HS-27A (cell line): ENCODE data around the gene MOB2.
"Not testable (repeated sequence)": the region's sequence is repeated elsewhere in the genome, so short reads cannot be mapped to it uniquely, and the experiment has no call there.

Experiments
- DNase-seq: peaks from one replicate; pipeline ENCODE4 v3.0.0-alpha.2; 2012; ENCODE audit warnings: low read depth, missing footprints

MOB2 gene

DNA sequence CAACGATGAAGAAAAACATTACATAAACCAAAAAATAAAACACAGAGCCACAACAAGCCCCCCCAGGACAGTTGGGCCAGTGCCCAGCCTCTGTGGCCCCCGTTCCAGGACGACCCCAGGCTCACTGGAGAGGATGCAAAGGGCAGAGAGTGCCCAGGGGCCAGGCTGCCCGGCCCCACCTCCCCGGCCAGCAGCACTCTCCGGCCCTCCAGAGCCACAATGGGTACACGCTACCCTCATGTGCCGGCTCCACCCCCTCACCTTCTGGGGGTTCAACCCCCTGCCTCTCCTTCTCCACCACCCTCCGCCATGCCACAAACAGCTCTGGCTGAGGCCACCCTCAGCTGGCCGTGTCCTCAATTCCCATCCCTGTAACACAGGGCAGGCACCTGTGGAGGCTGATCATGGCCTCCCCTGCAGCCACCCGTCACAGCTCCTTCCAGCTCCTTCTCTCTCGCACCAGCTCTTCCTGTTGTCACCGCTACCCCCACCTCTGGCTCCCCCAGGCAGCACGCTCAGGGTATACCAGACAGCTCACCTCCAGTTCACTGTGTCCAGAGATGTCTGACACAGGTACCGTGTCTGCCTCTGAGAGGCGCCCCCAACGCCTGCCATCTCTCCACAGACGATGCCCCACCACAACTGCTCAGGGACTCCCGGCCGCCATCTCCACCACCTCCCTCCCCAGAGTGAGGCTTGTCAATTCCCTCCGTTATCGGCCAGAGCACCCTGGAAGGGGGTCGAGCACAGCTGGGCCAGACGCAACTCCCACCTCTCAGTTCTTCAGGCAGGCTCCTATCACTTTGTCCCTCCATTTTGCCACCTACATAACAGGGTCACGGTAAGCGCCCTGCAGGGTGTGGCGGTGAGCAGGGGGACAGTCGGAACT is 30.8 kb upstream of the MOB2 start:
- DNase-seq, result no peak

DNA sequence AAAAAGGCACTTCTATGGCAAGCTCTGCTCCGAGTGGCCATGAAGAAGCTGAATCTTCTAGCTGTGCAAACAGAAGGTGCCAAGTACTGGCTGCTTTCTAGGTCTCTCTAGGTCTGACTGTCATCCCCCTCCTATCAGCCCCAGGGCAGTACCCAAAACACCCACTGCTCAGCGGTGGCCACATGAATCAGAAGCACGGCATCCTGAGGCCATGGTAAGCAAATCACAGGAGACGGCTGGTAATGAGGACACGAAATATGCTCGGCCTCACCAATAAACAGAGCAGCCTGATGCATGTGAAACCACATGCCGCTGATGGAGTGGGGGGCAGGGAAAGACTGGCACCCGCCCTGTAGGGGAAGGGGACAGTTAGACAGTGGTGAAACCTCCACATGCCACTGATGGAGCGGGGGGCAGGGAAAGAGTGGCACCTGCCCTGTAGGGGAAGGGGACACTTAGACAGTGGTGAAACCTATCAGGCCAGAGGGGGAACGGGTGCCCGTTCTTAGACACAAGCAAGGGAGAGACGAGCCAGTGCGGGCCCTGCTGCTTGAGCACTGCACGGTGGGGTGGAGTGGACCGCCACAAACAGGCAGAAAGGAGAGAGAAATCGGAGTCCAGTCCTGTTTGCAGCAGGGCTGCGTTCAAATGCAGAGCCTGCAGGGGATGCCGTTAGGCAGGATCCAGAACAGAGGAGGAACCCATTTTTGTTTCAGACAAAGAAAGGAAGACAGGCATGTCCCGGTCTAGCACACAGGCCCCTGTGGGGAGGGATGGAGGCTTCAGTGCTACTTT is 29.9 kb upstream of the MOB2 start:
- DNase-seq, result no peak

DNA sequence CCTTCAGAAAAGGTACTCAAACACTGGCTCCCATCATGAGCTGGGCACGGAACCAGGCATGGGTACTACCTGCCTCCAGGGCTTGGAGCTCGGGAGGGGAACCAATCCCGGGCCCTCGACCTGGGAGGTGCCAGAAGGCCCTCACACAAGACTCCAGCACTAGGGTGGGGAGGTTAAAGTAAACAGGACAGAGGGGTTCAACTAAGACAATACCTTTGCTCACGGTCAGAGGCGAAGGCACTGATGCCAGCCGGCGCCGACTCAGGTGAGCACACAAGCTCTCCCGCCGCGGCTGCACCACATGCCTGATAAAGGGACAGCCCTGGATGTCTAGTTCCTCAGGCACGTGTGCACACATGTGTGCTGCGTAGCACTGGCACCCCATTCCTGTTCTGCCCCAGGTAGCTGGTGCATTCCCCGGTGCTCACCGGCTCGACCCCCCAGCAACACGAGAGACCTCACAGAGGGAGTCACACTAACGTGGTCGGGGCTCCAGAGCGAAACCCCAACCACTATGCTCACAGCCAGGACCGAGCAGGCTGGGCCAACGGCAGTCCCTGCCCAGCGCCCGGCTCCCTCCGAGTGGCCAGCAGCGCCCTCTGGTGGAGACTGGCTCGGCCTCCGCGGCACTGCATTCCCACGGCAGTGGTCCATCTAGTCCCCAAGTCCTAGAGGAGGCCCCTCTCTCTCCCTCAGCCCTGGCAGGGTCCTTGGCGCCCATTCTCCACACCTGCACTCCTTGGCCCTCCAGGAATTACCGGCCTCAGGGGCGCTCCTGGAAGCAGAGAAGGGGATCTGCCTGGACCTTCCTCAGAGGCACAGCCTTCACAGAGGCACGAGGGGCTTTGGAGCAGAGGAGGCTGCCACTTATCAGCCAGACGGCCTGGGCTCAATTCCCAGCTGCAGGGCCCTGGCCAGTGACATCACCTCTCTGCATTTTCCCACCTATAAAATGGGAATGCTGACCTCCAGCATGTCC is 28.8 kb upstream of the MOB2 start:
- no peak for DNase-seq

DNA sequence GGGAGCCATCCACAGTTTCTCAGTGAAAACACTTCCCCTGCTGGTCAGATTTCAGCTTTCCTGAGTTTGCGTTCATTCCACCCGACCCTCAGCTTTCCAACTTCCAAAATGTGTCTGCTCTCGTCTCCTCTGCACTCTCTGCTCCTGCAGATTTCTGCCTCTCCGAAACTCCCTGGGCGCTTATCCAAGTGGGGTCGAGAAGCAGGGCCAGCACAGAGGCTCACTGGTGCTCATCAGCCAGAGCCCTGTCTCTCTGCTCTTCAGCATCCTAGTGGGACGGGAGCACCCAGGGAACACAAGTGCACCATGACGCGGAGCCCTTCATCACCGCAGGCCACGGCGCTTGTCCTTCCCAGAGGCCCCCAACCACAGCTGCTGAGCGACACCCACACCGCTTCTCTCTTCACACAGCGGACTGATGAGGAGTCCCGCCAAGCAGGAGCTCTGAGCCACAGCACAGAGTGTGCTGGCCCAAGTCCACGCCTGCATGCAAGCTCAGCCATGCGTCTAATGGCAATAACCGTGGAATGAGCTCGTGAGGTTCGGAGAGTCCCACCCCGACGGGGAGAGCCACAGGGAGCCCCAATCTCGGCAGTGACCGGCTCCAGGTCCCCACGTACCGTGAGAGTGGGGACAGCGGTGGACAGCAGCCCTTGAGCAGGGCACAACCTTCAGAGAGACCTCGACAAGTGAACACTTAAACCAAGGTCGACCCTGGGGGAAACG is 27.9 kb upstream of the MOB2 start:
- DNase-seq, result no peak

DNA sequence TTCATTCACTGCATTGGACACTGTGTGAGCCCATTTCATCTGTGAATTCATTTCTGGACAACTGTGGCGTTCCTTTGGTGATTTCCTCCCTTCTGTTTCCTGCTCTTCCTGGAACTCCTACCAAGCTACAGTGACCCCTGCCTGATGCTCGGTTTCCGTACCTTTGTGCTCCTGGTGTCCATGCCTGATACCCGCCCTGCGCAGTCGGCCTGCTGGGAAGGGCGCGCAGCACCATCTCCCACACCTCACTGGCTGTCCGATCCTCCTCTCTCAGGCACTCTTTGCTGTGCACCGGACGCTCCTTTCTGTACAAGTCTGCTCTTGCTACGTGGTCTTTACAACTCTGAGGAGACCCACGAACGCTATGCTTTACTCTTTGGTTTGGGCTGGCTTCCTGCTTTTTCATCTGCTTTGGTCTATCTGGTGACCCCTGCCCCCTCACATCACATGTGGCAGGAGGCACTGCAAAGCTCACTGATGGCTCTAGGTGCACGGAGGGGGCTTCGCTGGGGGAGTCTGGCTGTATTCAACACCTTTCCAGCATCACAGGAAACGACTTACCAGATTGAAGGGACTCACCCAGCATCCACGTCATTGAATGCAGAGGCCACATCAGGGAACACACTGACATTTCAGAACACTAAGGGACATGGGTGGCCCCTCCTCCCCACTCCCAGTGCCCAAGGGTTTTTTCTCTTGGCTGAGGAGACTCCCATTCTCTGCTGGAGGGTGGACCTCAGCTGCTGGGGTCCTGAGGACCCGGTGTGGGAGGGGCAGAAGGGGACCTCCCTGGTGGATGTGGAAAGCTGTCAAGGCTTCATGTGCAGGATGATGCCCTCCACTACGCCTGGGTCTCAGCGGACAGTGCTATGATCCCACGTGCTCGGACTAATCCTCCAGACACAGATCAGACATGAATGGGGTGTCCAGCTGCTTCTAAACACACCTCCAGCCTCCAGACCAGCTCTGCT is 27.0 kb upstream of the MOB2 start:
- DNase-seq, result no peak

DNA sequence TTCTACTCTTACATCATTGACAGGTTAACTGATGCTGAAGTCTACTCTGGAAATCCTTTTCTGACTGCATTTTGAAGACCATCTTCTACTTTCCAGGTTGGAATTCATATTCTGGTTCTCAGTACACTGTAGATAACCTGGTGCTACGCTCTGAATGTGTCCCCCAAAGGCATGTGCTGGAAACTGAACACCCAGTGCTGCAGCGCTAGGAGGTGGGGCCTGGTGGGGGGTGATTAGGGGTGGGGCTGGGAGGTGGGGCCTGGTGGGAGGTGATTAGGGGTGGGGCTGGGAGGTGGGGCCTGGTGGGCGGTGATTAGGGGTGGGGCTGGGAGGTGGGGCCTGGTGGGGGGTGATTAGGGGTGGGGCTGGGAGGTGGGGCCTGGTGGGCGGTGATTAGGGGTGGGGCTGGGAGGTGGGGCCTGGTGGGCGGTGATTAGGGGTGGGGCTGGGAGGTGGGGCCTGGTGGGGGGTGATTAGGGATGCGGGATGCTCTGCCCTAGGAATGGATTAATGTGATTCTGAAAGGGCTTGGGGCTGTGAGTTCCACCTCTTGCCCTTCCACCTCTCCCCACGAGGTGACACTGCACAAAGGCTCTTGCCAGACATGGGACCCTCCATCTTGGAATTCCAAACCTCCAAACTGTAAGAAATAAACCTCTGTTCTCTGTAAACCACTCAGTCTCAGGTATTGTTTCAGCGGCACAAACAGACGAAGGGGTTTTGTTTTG is 26.1 kb upstream of the MOB2 start:
- not testable (repeated sequence) for DNase-seq

DNA sequence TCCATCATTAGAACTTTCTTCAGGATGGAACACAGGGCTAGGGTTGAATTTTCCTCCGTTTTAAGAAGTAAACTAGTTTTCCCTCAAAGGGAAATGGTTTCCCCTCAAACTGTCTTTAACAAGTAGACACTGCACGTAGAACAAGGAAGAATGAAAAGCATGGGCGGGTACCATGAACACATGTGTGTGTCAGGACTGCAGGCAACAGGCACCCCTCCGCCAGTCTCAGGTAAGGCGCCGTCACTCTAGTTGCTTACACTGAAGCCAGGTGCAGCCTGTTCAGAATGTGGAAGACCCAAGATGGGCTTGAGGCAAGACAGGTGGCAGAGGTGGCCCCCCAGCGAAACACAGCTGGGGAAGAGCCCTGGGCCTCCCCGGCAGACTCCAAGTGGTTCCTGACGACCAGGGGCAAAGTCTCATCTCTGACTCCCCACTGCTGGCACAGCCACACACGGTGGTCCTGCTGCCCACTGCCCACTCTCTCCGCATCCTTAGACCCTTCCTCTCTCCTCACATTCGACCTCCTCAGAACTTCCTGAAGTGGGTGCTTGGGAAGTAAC is 25.4 kb upstream of the MOB2 start:
- no peak for DNase-seq

DNA sequence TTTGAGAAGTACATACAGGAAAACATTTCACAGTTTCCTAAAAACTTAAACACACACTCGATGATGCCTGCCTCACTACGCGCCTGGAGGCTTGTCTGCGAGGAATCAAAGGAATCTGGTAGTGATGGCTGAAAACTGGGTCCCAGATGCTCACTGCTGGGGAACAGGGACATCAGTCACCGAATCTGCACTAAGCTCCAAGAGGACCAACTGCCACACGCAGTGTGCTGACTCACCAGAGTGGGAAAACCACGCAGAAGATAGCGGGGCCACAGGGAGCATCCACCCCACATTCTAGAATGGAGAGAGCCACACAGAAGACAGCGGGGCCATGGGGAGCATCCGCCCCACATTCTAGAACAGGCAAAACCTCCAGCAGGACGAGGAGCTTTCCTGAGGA is 24.3 kb upstream of the MOB2 start:
- DNase-seq, result no peak

DNA sequence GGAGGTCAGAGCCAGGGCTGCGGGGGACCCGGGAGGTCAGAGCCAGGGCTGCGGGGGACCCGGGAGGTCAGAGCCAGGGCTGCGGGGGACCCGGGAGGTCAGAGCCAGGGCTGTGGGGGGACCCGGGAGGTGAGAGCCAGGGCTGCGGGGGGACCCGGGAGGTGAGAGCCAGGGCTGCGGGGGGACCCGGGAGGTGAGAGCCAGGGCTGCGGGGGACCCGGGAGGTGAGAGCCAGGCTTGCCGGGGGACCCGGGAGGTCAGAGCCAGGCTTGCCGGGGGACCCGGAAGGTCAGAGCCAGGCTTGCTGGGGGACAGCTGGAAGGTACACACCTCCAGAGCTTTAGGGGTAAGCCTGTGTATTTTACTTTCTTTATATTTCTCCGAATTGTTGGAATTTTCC is 23.8 kb upstream of the MOB2 start:
- DNase-seq, result not testable (repeated sequence)

DNA sequence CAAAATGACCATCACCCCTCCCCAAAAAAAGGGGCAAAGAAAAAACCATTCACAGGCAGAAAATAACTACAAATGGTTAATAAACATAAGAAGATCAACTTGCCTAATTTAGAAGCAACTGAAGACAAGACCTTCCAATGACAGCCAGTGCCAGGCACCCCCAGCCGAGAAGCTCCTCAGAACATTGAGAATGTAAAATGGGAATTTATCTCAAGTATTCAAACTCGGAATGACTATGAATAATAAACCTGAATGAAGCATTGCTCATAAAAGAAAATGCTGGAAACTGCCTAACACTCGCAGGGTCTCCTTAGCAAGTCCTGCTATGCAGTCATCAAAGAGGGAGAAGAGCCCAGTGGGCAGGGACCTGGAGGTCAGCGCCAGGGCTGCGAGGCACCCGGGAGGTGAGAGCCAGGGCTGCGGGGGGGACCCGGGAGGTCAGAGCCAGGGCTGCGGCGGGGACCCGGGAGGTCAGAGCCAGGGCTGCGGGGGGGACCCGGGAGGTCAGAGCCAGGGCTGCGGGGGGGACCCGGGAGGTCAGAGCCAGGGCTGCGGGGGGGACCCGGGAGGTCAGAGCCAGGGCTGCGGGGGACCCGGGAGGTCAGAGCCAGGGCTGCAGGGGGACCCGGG is 23.2 kb upstream of the MOB2 start:
- DNase-seq, result no peak

DNA sequence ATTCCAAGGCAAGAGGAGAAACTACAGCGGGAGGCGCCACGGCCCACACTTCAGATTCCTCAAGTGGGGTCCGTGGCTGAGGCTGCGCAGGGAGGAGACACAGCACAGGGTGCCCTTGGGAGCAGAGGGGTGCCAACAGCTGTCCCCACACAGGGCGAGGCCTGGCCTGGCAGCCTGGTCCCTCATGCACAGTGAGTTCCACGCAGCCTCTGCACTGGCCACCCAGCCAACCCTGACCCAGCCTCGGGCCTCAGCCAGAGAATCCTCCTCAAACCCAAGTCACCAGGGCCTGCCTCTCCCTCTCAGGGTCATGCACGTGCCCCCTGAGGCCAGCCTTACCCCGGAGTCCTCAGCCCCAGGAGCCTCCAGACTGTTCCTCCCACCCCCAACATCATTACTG is 22.4 kb upstream of the MOB2 start:
- no peak for DNase-seq

DNA sequence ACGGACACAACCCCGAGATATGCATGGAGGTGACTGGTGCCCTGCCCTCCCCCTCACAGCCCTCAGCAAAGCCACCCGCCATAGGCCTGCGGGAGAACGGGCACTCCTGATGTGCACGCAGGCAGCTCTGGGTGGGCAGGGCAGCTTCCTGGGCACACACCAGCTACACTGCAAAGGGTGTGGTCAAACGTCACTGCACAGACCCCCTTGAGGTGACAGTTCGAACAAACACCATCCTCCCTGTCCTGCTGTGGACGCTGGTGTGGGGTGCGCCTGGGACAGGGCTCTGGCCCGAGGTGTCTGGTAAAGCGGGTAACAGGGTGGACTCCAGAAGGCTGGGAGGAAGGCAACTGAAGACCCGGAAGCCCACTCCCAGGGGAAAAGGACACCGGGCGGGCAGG is 21.9 kb upstream of the MOB2 start:
- no peak for DNase-seq

DNA sequence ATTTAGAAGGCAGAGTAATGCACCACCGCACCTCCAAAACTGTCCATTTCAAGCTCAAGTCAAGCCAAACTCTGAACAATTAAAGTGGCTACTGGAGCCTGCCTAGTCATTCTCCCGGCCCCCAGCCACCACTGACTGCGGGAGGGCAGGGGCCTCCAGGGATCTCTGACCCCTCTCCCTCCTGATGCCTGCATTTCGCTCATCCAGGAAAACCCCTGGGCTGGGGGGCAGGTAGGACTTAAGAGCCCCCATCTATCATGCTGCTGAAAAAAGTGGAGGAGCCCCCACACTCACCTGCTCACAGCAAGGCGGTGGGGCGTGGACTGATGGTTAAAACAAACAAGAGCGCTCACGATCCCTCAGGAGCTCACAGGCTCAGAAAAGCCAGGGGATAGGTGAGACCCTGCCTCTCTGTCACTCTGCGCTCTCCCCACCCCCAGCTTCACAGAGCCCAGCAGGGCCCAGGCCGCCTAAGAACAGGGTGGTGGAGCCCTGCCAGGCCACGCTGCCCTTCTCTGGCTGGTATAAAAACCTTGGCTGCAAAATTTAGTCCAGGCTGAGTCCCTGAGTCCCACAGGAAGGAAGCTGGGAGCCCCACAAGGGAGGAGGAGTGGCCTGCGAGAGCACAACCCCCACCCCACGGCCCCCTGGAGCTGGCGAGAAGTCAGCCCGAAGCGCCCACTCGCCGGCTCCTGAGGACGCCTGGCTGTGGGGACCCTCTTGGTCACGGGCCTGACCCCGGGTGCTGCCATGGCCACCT is 21.0 kb upstream of the MOB2 start:
- no peak for DNase-seq

DNA sequence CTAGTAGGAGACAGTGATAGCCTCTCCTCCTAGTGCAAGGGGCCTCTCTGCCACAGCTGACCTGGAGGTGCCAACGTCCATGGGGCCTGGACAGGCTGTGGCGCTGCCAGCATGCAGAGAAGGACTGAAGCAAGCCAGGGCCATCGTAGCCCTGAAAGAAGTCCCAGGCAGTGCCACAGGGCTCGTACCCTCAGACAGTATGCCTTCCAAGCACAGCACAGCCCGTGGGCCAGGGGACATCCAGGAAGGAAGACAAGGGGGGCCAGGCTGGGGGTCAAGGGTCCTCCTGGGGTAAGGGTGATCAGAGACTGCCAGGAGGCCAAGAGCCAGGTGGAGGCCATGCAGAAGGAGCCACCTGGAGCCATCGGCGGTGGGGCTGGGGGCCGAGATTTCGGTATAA is 20.4 kb upstream of the MOB2 start:
- DNase-seq, result no peak

DNA sequence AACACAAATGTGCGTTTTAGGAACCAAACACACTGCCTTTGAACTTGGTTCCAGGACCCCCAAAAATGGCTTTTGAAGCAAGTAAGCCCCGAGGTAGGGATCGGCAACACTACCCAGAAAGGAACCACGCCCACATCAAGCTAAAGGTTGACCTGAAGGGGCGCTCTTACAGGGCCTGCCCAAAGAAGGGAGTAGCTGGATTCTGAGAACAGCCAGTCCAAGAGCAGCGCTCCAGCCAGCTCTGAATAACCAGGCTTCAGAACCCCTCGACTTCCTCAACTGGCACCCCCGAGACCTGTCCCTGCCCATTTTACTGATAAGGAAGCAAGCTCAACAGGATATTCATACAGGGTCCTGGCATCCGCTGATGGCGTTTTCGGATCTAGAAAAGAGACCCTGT is 18.9 kb upstream of the MOB2 start:
- DNase-seq, result no peak

DNA sequence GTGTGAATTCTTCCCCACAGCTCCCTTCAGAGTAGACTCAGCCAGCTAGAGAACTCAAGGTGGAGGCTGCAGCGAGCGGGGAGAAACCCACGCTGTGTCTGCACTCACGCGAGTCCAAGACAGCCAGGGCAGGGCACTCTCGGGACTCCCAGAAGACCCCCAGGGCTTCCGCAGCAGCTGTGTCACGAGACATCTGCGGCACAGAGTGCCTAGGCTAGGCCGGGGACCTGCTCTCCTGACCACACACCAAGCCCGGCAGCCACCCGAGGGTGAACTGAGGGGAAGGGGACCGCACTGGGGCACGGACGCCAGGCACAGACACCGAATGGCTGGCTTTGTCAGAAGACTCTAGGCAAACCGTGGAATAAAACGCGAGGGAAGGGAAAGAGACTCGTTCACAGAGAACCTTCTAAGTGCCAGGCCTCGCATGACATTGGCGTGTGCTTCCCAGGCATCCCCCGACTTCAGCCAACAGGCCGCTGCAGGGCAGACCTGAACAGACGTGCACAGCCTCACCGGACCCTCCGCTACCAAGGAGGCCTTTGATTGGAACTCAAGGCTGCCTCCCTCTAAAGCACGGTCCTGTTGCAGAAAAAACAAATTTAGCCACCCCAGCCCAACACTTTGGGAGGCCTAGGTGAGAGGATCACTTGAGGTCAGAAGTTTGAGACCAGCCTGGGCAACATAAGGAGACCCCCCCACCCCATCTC is 18.2 kb upstream of the MOB2 start:
- DNase-seq, result no peak

DNA sequence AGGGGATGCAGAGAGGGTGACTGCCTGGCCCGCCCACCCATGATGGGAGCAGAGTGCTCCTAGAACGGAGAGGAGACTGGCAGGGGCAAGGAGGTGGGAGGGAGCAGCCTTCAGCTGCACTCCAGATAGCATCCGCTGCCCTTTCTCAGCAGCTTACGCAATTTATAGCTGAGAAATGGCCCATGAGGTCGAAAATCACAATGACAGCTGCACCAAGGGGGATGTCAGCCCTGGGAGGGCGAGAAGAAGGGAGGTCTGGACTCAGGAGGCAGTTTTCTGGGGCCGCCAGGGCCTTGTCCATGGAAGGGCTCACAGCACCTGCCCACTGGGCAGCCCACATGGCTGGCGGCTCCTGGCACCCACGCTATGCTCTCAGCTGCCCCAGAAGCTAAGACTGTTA is 17.6 kb upstream of the MOB2 start:
- no peak for DNase-seq
